Measurements from ENCODE around the gene FASLG. TPM values are rescaled to one million over a fixed set of nuclear protein-coding genes. Genes with fewer than 3 reads are reported as not detected.
"Not testable (repeated sequence)": the region's sequence is repeated elsewhere in the genome, so short reads cannot be mapped to it uniquely, and the experiment has no call there.

Gene FASLG
- total RNA-seq, 2 donors from 2014 or later, result not detected

GRCh38 chr1:172680244-172680643 lies 21.3 kb downstream of the FASLG start:
- no peak for TF ChIP-seq CTCF (IDR thresholded peaks at IDR 0.05)
- TF ChIP-seq POLR2A (IDR thresholded peaks at IDR 0.05), result no peak
- no peak overlapping the region for H3K4me3 ChIP-seq
- H3K9me3 ChIP-seq, result no peaks in the 10 kb centered on the region
- no peak for DNase-seq
- intact Hi-C loops (cut with DNase I), result no loop called here
- ATAC-seq, result no peak
- H3K36me3 ChIP-seq (replicated peaks in 1 of 2; ENCODE audit: insufficient read depth in 1 of 2, low read depth in 2 of 2), result no peaks in the 10 kb centered on the region
- H3K27me3 ChIP-seq, result no peaks in the 10 kb centered on the region
- H3K27ac ChIP-seq, result no peak overlapping the region
- no peaks in the 10 kb centered on the region for H3K4me1 ChIP-seq

GRCh38 chr1:172680733-172681275 lies 21.9 kb downstream of the FASLG start:
- intact Hi-C loops (cut with DNase I), result no loop called here
- no peaks in the 10 kb centered on the region for H3K36me3 ChIP-seq (replicated peaks in 1 of 2; ENCODE audit: insufficient read depth in 1 of 2, low read depth in 2 of 2)
- ATAC-seq (no peak), DNase-seq (no peak)
- H3K9me3 ChIP-seq, result no peaks in the 10 kb centered on the region
- 70 to 81% methylated on average over 2 of the region's 2 CpGs for whole genome bisulfite sequencing, 2 donors
- TF ChIP-seq CTCF (IDR thresholded peaks at IDR 0.05), result no peak
- no peaks in the 10 kb centered on the region for H3K4me1 ChIP-seq
- H3K4me3 ChIP-seq, result no peak overlapping the region
- H3K27ac ChIP-seq, result no peak overlapping the region
- H3K27me3 ChIP-seq, result no peaks in the 10 kb centered on the region

GRCh38 chr1:172682812-172683211 lies 23.9 kb downstream of the FASLG start:
- H3K4me1 ChIP-seq, result no peaks in the 10 kb centered on the region
- 81 to 89% methylated on average over 3 of the region's 3 CpGs for WGBS, 2 donors
- no peak overlapping the region for H3K27ac ChIP-seq
- H3K36me3 ChIP-seq (replicated peaks in 1 of 2; ENCODE audit: insufficient read depth in 1 of 2, low read depth in 2 of 2), result no peaks in the 10 kb centered on the region
- H3K27me3 ChIP-seq, result no peaks in the 10 kb centered on the region
- no peak for DNase-seq
- no peak overlapping the region for H3K4me3 ChIP-seq
- TF ChIP-seq CTCF (IDR thresholded peaks at IDR 0.05) (no peak), POLR2A (IDR thresholded peaks at IDR 0.05) (no peak)
- no peak for ATAC-seq
- no peaks in the 10 kb centered on the region for H3K9me3 ChIP-seq
- intact Hi-C loops (cut with DNase I), result no loop called here

- H3K4me3 ChIP-seq, result no peak overlapping the region
- H3K27ac ChIP-seq, result no peak overlapping the region
- TF ChIP-seq CTCF (IDR thresholded peaks at IDR 0.05), result no peak
- no peaks in the 10 kb centered on the region for H3K27me3 ChIP-seq
- DNase-seq, result no peak
- H3K9me3 ChIP-seq, result no peaks in the 10 kb centered on the region
- intact Hi-C loops (cut with DNase I), result no loop called here
- 67 to 70% methylated on average over 1 of the region's 1 CpG for WGBS, 2 donors
- no peaks in the 10 kb centered on the region for H3K36me3 ChIP-seq (replicated peaks in 1 of 2; ENCODE audit: insufficient read depth in 1 of 2, low read depth in 2 of 2)
- H3K4me1 ChIP-seq, result no peaks in the 10 kb centered on the region
- no peak for ATAC-seq
These were observed 27.2 kb downstream of the FASLG start for GRCh38 chr1:172686143-172686542.

GRCh38 chr1:172688428-172689085 lies 29.7 kb downstream of the FASLG start:
- WGBS, 2 donors, result 87 to 93% methylated on average over 2 of the region's 2 CpGs
- H3K36me3 ChIP-seq (replicated peaks in 1 of 2; ENCODE audit: insufficient read depth in 1 of 2, low read depth in 2 of 2), result not testable (repeated sequence)

GRCh38 chr1:172690925-172691324 lies 32.0 kb downstream of the FASLG start:
- H3K4me3 ChIP-seq; H3K4me1 ChIP-seq; H3K9me3 ChIP-seq; intact Hi-C loops (cut with DNase I); H3K36me3 ChIP-seq (replicated peaks in 1 of 2; ENCODE audit: insufficient read depth in 1 of 2, low read depth in 2 of 2); H3K27ac ChIP-seq; ATAC-seq; DNase-seq; H3K27me3 ChIP-seq: not testable (repeated sequence)
- 75 to 84% methylated on average over 1 of the region's 1 CpG for WGBS, 2 donors

More at GRCh38 chr1:172688428-172689085, 29.7 kb downstream of the FASLG start:
- DNase-seq; H3K4me3 ChIP-seq; intact Hi-C loops (cut with DNase I); H3K27ac ChIP-seq; ATAC-seq; H3K9me3 ChIP-seq; H3K27me3 ChIP-seq; H3K4me1 ChIP-seq: not testable (repeated sequence)

Measured in body of pancreas (tissue), 4 donors.